ENCODE data around the gene TMEM169.

The TMEM169 gene, protein sequence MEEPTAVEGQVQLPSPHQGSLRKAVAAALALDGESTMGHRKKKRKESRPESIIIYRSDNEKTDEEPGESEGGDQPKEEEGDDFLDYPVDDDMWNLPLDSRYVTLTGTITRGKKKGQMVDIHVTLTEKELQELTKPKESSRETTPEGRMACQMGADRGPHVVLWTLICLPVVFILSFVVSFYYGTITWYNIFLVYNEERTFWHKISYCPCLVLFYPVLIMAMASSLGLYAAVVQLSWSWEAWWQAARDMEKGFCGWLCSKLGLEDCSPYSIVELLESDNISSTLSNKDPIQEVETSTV

DNA sequence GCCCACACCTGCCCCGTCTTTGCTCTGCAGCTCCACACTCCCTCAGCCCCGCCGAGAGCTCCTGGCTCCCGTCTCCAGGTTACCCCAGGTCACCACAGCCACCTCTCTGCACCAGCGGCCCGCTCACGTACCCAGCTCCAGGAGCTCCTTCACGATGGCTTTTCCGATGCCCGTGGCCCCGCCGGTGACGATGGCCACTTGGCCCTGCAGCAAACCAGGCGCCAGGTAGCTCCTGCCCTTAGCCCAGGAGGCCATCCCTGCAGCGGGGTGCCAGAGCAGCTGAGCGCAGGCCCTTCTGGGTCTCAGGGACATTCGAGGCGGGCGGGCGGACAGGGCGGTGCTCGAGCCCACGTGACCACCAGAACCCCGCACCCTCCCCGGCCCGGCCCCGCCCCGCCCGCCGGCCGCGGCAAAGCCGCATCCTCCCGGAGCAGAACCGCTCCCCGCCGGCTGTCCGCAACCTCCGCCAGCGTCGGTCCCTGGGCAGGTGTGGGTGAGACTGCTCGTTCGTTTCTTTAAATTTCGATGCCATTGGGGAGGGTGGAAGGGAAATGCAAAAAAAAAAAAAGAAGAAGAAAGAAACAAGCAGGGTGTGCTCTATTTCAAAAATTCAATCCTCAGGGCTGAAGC, at the start of gene TMEM169, which contains the start of gene PECR:
TMEM169 (plus strand) TSS at position 433 of the 630 bp plus-strand sequence. CDS start 14,045 bp downstream, outside the sequence.
PECR (minus strand) TSS at position 323 of the 630 bp plus-strand sequence; CDS start at position 255, 68 bp downstream.
- DNase-seq (ENCODE audit: low read depth) = peak; percentile 56

DNA sequence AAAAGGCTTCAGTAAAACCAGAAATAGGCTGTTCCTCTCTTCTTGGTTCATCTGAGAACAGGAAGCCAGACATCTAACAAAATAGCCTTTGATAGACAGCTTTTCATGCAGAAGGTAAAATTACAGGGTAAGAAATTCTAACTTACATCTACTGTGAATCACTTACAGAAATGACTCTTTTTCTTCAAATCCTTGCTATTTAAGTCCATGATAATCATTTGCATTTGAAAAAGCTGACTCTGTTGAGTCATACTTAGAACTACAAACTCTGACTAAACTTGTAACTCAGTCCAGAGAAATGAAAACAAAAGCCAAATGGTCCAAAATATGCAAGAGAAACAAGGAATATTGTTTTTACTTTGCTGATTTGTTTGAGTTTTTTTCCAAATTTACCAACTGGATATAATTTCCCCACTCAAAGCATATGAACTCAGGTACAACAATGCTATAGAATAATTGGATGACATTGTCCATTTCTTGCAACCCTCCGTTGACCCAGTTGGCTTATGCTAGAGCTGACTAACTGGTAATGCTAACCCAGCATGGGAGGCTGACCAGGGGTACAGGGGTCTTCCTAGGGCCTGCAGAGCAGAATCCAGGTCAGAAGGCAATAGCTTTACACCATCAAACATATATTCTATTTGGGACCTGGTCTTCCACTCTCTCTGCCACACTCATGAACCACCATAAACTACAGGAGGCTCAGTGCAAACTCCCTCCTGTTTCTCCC, 49.6 kb upstream of the TMEM169 start:
- DNase-seq (ENCODE audit: low read depth) = no peak

DNA sequence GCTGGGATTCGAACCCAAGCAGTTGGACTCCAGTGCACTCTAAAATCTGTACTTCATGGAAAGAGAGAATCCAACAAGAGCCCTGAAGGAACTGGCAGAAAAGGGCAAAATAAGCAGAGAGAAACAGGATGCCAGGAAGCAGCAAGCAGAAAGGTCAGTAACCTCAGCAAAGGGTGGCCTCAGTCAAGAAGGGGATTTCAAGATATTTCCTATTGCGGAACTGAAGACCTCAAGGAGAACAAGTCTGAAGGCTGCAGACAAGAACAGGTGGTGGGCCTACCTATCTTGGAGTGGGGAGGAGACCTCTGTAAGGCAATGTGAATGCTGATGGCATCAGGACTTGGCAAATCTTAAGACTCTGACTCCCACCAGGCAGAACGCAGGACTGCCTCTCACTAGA, 48.3 kb upstream of the TMEM169 start:
- DNase-seq (ENCODE audit: low read depth) = no peak

DNA sequence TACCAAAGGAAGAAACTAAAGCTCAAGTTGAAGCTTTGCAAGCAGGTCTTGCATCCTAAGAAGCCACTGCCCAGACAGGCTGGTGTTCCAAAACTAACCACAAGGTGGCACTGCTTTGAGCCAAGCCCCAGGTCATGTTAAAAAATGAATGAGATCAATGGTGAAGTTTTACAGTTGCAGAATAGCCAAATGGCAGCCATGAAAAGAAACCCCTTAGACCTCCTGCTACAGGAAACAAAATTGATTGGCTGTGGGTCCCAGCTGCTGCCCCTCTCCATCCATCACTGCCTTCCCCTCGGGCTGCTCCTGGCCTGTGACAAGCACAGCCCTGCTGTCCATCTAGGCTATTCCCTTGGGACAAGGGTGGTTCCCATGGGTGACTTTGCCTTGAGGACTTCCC, 47.7 kb upstream of the TMEM169 start:
- DNase-seq (ENCODE audit: low read depth) = peak; percentile 57

DNA sequence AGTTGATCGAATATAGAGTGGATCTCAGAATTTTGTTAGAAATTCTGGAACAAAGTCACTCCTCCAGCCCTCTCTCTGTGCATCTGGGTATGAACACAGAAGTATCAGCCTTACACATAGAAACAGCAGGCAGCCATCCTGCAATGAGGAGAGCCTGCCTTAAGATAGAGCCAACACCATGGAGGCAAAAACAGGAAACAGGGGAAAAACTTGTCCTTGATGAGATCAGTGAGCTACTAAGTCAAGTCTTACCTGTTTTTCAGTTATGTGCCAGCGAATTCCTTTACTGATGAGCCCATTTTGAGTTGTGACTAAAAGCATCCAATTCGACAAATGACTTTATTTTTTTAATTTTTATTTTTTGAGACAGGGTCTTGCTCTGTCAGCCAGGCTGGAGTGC, 41.8 kb upstream of the TMEM169 start:
- no peak for DNase-seq (ENCODE audit: low read depth)

DNA sequence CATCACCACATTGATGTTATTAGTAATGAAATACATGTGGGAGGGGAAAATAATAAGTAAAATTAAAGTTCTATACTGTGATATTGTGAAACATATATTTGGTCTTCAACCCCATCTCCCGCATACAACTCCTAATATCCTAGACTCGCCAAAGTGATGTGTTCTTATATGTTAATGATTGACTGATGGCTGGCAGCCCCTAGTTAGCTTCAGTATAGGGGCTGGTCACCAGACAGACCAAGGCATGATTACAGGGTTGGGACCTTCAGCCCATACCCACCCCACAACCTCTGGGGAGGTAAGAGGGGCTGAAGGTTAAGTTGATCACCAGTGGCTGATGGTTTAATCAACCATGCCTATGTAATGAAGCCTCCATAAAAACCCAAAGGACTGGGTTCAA, 40.3 kb upstream of the TMEM169 start:
- no peak for DNase-seq (ENCODE audit: low read depth)

DNA sequence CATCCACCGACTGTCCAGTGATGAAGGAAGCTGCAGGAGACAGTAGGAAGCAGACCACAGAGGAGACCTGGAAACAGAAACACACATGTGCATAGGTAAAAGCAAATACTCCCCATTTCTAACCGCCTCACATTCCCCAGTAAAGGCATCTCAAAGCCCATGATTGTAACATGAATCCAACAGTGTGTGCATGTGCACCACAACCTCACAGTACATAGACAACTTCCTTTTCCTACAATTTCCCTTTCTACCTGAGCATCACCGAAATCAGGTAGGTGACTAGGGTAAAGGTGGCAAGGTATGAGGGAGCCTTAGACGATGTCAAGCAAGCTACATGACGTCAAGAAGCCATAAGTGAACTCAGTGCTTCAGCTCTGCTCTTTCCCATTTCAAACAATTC, 37.8 kb upstream of the TMEM169 start:
- no peak for DNase-seq (ENCODE audit: low read depth)

DNA sequence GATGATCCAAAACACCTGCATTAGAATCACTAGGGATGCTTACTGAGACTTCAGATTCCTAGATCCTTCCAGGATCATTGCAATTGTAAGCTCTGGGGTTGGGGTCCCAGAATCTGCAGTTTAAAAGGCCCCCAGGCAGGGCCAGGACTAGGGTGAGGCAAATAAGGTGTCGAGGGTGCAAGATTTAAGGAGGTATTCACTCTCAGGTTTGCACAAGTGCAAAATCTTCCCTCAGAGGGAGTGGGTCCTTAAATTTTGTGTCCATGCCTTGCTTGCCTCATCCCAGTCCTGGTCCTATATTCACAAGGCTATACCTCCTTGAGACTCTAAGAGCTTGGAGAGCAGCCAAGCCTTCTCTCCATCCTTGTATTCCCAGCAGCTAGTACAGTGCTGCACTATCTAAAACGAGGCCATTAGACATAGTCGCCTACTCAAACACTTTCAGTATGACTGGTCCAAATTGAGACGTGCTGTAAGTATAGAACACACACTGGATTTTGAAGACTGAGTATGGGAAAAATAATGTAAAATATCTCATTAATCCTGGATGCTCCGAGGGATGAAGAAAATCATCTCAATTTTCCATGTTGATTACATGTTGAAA, 36.7 kb upstream of the TMEM169 start:
- no peak for DNase-seq (ENCODE audit: low read depth)

DNA sequence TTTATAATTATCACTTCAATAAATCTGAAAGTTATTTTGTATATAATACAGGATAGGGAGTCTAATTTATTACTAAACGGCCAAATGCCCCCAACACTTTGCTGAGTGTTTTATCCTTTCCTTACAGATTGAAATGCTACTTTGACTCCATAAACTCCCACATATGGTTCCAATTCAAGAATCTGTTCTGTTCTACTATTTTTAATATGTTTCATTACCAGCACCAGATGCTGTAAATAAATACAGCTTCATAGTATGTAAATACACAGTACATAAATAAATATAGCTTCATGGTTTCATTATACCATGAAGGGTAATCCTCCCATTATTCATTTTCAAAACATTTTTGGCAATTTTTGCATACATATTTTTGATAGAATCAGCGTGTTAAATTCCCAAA, 34.3 kb upstream of the TMEM169 start:
- DNase-seq (ENCODE audit: low read depth) = no peak

DNA sequence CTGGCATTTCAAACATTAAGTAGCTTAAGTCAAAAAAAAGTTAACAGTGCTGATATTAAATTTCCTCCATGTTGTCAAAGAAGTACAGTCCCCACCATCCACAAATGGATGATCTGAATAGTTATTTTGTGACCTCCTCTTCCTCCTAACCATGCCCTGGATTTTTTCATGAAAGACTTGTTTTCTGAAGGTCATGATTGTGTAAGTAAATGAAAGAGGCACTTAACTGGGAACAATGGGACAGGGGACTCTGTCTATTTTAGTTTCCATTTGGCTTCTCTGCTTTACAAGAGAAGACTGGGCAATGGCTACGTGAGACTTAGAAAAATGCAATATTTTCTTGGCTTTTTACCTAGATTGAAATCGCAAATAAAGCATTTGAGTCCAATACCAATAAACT, 32.3 kb upstream of the TMEM169 start:
- no peak for DNase-seq (ENCODE audit: low read depth)

DNA sequence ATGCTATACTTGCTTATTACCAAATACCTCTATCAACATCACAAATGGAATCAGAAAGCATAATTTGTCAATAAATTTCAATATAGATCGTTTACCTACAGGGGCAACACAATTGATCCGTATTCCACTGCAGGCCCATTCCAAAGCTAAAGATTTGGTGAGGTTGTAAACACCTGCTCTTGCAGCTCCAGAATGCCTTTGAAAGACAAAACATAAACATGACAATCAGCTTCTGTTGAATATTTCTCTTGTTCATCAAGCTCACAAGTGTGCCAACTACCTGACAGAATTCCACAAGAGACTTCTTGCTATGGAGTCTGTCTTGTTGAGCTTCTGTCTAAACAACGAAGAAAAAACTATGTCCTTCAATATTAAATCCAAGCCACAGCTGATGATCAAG, 30.4 kb upstream of the TMEM169 start:
- no peak for DNase-seq (ENCODE audit: low read depth)

DNA sequence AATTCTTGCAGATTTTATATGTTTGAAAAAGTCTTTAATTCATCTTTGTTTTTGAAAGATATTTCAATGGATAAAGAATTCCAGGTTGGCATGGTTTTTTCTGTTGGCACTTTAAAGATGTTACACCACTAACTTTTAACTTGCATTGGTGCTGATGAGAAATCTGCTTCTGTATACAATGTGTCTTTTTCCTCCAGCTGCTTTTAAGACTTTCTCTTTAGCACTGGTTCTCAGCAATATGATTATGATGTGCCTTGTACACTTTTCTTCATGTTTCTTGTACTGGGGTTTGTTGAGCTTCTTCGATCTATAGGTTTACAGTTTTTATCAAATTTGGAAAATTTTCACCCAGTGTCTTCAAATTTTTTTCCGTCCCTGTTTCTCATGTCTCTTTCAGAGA, 29.3 kb upstream of the TMEM169 start:
- DNase-seq (ENCODE audit: low read depth) = no peak

DNA sequence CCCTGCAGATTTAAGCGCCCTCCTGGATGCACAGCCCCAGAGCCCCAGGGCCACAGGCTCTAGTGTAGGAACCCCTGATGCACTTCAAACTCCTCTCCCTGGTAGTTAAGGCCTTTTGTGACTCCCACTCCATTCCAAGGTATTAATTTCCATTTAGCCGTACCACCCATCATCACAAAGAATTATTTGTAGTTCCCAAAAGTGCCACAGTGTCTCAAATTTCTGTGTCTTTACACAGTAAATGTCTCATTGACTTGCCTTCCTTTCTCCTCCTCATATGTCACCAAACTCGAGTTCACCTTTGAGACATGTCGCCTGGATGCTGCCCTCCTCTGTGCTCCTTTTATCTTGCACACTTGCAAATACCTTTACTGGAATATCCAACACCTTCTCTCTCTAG, 26.0 kb upstream of the TMEM169 start:
- no peak for DNase-seq (ENCODE audit: low read depth)

DNA sequence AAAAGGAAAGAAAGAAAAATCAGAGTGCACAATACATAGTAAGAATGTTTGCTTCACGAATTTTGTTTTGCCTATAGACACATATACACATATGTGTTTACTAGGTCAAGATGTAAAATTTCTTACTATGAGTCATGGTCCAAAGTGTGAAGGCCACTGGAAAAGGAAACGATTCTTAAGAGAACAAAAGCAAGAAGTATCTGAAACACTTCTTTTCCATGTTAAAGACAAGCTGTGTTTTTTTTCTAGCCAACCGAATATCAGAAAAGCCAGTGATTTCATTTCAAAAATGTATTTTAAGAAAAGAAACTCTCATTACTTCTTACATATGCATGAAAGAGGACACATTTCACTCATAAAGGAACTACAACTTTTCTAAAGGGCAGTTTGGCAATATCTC, 25.0 kb upstream of the TMEM169 start:
- no peak for DNase-seq (ENCODE audit: low read depth)

DNA sequence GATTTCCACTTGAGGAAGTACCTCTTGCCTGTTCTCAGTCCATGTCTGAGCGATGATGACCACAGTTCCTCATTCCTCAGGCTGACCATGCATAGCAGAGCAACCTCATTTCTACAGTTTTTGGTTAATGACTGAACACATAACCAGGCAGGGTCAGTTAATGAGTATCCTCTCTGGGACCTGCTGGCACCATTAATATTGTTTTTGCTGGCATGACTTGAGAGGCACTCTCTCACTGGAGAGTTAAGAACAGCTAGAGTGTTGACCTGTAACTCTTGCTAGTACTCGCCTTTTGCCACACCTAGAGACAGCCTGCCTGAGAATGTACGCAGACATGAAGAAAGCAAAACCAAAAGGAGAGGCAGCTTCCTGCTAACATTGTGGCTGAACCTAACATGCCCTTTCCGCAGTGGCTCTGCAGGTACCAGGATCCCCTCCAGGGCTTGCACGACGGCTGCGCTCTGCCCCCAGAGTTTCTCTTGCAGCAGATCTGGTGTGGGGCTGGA, 24.0 kb upstream of the TMEM169 start:
- DNase-seq (ENCODE audit: low read depth) = peak; percentile 27

DNA sequence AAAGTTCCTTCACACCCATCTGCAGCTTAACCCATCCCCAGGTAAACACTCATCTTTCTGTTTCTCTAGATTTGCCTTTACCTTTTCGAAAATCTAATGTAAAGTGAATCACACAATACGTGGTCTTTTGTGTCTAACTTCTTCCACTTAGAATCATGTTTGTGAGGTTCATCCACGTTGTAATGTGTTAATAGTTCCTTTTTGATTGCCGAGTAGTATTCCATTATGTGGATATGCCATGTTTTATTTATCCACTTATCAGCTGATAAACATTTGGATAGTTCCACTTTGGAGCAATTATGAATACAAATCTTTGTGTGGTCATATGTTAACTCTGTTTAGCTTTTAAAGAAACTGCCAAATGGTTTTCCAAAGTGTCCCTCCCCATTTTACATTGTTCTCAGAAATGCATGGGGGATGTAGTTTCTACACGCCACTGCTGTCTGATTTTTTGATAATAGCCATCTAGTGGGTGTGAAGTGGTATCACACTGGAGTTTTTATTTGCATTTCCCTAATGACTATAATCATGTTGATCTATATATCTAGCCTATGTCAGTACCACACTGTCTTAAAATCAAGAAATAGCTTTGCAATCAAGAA, 22.4 kb upstream of the TMEM169 start:
- no peak for DNase-seq (ENCODE audit: low read depth)

DNA sequence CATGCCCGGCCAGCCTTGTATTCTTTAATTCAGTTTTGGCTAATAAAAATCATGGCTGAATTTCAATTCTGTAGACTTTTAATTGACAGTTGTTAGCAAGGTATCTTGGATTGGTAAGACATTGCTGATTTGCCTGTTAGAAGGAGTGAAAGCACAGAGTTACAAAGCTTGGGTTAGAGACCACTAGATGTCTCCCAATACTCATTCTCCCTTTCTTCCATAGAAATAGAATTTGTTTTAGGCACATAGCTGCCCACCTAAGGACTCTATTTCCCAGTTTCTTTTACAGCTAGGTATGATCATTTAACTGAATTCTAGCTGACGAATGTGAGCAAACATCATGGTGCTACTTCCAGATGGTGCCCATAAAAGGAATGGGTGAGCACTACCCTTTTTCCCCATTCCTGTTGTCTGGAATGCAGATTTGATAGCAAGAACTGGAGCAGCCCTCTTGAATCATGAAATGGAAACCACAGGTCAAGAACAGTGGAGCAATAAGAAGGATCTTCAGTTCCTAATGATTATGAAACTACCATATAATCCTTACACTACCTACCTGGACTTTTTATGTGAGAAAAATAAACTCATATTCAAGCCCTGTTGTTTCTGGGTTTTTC, 17.6 kb upstream of the TMEM169 start:
- no peak for DNase-seq (ENCODE audit: low read depth)

DNA sequence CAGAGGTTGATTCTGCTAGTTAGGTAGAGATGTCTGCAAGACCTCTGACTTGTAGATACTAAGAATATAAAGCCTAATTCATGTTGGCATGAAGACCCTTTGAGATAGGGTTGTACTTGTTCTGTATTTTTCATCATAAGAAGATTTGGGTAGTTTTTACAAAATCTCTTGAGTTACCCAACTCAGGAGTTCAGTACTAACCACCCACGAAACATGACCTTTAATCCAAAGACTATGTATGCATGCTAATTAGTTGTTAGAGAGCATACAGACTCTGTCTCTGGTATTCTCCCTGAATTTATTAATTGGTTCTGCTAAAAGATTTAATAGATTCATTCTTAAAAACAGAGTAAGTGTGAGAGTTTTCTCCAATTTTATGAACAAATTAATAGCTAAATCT, 17.1 kb upstream of the TMEM169 start:
- no peak for DNase-seq (ENCODE audit: low read depth)

DNA sequence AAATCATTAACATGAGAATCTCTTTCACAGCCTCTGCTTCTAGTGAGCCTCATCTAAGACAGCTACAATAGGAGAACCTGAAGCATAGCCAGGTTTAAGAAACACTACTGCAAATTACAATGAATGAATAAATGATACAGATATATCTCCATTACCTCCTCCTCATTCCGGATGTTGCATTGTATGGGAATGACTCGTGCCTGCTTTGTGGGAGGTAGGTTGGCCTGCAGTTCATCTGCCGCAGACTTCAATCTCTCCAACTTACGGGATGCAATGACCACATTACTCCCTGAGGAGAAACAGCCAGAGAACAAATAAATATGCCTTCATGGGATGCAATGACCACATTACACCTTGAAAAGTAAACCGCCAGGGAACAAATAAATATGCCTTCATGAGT, 15.5 kb upstream of the TMEM169 start:
- no peak for DNase-seq (ENCODE audit: low read depth)

DNA sequence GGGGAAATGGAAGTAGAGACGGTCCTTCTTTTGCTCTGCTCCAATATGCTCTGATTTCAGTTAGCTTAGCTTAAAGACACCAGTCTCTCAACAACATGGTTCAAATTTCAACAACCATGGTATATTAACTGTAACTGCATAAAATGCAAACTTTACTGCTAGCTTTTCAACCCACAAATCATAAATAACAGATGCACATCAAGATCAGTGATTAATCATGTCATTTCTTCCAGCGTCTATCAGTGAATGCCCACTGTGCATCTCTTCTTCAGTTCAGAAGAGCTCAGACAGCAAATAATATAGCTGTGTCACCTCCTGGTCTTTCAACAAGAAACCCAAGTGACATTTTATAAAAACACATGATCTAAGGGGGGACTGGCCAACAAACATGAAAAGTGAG, 12.7 kb upstream of the TMEM169 start:
- DNase-seq (ENCODE audit: low read depth) = no peak

DNA sequence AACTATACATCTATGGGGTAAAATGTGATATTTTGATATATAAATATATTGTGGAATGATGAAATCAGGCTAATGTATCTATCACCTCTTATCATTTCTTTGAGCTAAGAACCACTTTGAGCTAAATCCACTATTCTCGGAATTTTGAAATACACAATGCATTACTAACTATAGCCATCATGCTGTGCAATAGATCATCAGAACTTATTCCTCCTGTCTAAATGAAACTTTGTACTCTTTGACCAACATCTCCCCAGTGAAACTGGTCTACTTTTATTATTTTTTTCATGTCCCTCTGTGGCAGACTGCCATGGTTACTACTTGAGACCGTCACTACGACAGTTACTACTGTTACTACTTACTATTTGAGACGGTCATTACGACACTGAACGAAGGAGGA, 11.5 kb upstream of the TMEM169 start:
- DNase-seq (ENCODE audit: low read depth) = no peak

All from stimulated activated CD4-positive, alpha-beta T cell treated with anti-CD3 and anti-CD28 coated beads, Interleukin-2, amount 100 ng/mL, for 4 hours (primary cell).